Measurements from ENCODE around the gene FAM193B. TPM values are rescaled to one million over a fixed set of nuclear protein-coding genes. Genes with fewer than 3 reads are reported as not detected.

FAM193B gene
- total RNA-seq, 1 experiment from 2014 or later: 72.9 TPM

DNA sequence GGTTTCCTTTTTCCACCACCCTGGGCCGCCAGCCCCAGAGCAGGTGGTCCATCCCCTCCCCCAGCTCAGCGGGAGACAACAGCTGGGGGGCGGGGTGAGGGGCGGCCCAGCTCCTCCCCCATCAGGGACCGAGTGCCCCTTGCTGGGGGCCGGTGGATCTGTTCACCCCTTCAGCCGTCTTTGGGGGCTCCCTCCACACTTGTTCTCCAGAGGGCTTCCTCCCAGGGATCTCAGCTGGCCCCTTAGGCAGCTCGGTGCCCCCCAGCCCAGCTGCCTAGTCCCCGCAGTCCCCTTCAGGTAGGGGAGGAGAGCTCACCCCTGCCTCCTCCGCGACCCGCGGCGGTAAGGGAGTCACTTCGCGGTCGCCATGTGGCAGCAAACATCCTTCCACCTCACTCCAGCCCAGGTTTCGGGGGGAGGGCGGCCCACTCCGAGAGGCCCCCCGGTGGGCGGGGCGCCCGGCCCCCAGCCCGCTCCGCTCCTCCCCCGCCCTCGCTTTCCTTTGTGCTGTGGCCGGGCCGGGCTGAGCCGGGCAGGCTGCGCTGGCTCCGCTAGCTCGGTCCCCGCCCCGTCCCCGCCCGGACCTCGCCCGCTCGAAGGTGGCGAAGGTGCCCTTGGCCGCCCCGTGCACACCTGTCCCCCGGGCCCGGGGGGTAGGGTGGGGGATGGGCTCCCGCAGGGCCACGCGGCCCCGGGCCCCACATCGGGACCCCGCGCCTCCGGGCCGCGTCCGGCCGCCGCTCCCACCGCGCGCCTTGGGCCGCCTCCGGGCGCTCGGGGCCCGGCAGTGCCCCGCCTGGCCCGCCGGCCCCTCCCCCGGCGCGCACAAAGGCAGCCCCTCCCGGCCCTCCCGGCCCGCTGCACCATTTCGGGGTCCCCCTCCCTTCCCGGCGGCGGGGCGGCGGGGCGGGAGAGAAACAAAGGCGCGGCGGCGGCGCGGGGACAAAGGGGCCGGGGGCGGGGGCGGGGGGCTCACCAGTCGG lies 81.6 kb downstream of the FAM193B start:
- intact Hi-C loops (cut with micrococcal nuclease; ENCODE audit: unreplicated experiment): loop anchor here (1.0 to 2.0 kb wide), 2 partner anchors 16 to 25 kb away; partner anchors contain the start of gene PDLIM7
- CTCF ChIA-PET: interaction anchor here (0.7 to 3.7 kb wide), 9 partner anchors 15 to 82 kb away, joined by 3 to 19 read pairs (median 5); partner anchors contain the start of gene PDLIM7
- peak overlapping the region; percentile 74 for H3K4me3 Mint-ChIP-seq (ENCODE audit: unreplicated experiment)
- BruUV-seq (replicated peaks): no TSS peak
- POLR2A ChIA-PET: interaction anchor here (0.6 to 1.4 kb wide), 3 partner anchors 15 to 25 kb away, joined by 3 to 6 read pairs (median 4); partner anchors contain the start of gene PDLIM7
- Histone ChIP-seq H3K4me1 (peaks cover 45% of the 10 kb centered on the region), H3K27me3 (replicated peaks; ENCODE audit: control insufficient read depth, insufficient read depth, low read length) (no peaks in the 10 kb centered on the region), H3K4me3 (ENCODE audit: low read depth, low read length) (peak overlapping the region; percentile 86), H3K9me3 (no peaks in the 10 kb centered on the region), H3K36me3 (ENCODE audit: control insufficient read depth, insufficient read depth, low read length) (peaks cover 3% of the 10 kb centered on the region; the same call in 1 of the 2 replicates)
- H3K27ac Mint-ChIP-seq (ENCODE audit: unreplicated experiment): no peak overlapping the region
- H3K36me3 Mint-ChIP-seq (ENCODE audit: insufficient read depth, unreplicated experiment): peaks cover 26% of the 10 kb centered on the region
- no peaks in the 10 kb centered on the region for H3K9me3 Mint-ChIP-seq (ENCODE audit: unreplicated experiment)
- peak in 1 of 2 experiments; percentile 71 for DNase-seq
- peaks cover 40% of the 10 kb centered on the region for H3K4me1 Mint-ChIP-seq (ENCODE audit: low read depth, unreplicated experiment)
- TF ChIP-seq CTCF (IDR thresholded peaks at IDR 0.05; ENCODE audit: insufficient read depth in 1 of 2, low read depth in 1 of 2, low read length in 1 of 2, severe bottlenecking in 1 of 2, unreplicated experiment in 1 of 2): no peak
- no peaks in the 10 kb centered on the region for H3K27me3 Mint-ChIP-seq (ENCODE audit: insufficient read depth, unreplicated experiment)

DNA sequence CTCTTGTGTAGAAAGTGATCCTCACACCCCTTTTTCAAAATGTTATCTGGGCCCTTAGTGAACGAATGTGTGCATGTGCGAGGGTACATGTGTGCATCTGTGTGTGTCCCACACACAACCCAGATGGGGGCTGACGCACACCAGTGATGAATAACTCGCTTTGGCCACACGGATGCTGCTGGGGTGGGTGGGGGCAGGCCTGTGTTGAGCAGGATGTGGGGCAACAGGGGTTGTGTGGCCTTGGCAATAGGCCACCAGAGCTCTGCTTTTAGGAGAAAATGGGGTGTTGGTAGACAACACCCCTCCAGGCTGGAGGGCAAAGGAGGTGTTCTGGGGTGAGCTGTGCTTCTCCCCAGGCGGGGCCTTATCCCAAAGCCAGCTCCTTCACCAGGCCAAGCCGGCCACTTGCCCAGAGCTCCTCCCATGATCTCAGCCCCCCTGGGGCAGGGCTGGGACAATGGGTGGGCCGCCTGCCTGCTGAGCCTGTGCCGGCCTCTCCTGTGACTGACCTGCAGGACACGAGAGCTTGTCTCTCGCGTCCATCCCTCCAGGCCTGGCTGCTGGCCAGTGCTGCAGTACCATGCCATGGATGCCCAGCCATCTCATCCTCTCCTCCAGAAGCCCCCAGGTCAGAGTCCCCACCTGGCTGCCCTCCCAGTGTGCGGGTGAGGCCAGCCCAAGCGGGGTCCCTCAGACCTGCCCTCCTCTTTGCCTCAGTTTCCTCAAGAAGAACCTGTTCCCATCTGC lies 82.6 kb downstream of the FAM193B start:
- Mint-ChIP-seq H3K27ac (ENCODE audit: unreplicated experiment) (no peak overlapping the region), H3K36me3 (ENCODE audit: insufficient read depth, unreplicated experiment) (peaks cover 36% of the 10 kb centered on the region)

More for the DNA sequence above, 82.6 kb downstream of the FAM193B start:
- Mint-ChIP-seq H3K4me1 (ENCODE audit: low read depth, unreplicated experiment) (peaks cover 40% of the 10 kb centered on the region), H3K4me3 (ENCODE audit: unreplicated experiment) (peak overlapping the region; percentile 72), H3K27me3 (ENCODE audit: insufficient read depth, unreplicated experiment) (no peaks in the 10 kb centered on the region), H3K9me3 (ENCODE audit: unreplicated experiment) (no peaks in the 10 kb centered on the region)
- ChIA-PET CTCF (interaction anchor here (0.7 to 3.7 kb wide), 7 partner anchors 14 to 81 kb away, joined by 3 to 19 read pairs (median 5); partner anchors contain the start of gene PDLIM7), POLR2A (interaction anchor here (0.5 to 1.4 kb wide), 5 partner anchors 14 to 46 kb away, joined by 3 to 6 read pairs (median 3); partner anchors contain the start of genes GRK6 and PDLIM7)
- H3K4me3 ChIP-seq (ENCODE audit: low read depth, low read length): peak overlapping the region; percentile 86
- H3K36me3 ChIP-seq (ENCODE audit: control insufficient read depth, insufficient read depth, low read length): peaks cover 4% of the 10 kb centered on the region
- H3K9me3 ChIP-seq: no peaks in the 10 kb centered on the region
- intact Hi-C loops (cut with micrococcal nuclease; ENCODE audit: unreplicated experiment): loop anchor here (1.0 to 2.0 kb wide), 2 partner anchors 15 to 26 kb away; partner anchors contain the start of gene PDLIM7
- H3K4me1 ChIP-seq: peaks cover 45% of the 10 kb centered on the region
- no TSS peak for BruUV-seq (replicated peaks)
- no peaks in the 10 kb centered on the region for H3K27me3 ChIP-seq (replicated peaks; ENCODE audit: control insufficient read depth, insufficient read depth, low read length)
- no peak for TF ChIP-seq CTCF (IDR thresholded peaks at IDR 0.05; ENCODE audit: insufficient read depth in 1 of 2, low read depth in 1 of 2, low read length in 1 of 2, severe bottlenecking in 1 of 2, unreplicated experiment in 1 of 2)
- no peak for DNase-seq

All from Caco-2 (cell line).